Suprapubic skin (tissue), 4 donors: ENCODE data around the gene DDIT4. TPM values are rescaled to one million over a fixed set of nuclear protein-coding genes. Genes with fewer than 3 reads are reported as not detected.

Experiments
- DNase-seq, 2 donors: peaks; one replicate each; pipeline ENCODE4 v3.0.0-alpha.2; 2019; ENCODE audit warnings: low spot score in 2 of 2
- H3K27ac ChIP-seq: fragments of 200-600 bp; sonication (generic); one replicate; pipeline ENCODE4 v1.5.1; 2019
- H3K27me3 ChIP-seq: fragments of 200-600 bp; sonication (generic); one replicate; pipeline ENCODE4 v1.5.1; 2019
- H3K36me3 ChIP-seq: fragments of 200-600 bp; sonication (generic); one replicate; pipeline ENCODE4 v1.5.1; 2019
- H3K4me1 ChIP-seq: fragments of 200-600 bp; sonication (generic); one replicate; pipeline ENCODE4 v1.5.1; 2019
- H3K4me3 ChIP-seq: fragments of 200-600 bp; sonication (generic); one replicate; pipeline ENCODE4 v1.5.1; 2019; ENCODE audit warnings: mild to moderate bottlenecking
- H3K9me3 ChIP-seq: fragments of 200-600 bp; sonication (generic); one replicate; pipeline ENCODE4 v1.5.1; 2019
- CTCF ChIP-seq, 2 donors: fragments of 200-600 bp in 1 of 2; fragments of 450-650 bp in 1 of 2; sonication (generic) in 1 of 2; IDR thresholded peaks; one replicate each; pipeline ENCODE4 v1.5.1; 2016 to 2019; ENCODE audit warnings: antibody characterized with exemption in 2 of 2, mild to moderate bottlenecking in 1 of 2, moderate library complexity in 1 of 2
- EP300 ChIP-seq: sonication (generic); formaldehyde crosslinking; IDR thresholded peaks from one replicate; pipeline ENCODE4 v1.6.1; 2017; ENCODE audit warnings: antibody characterized with exemption
- POLR2A ChIP-seq, 2 donors: fragments of 450-650 bp; IDR thresholded peaks; one replicate each; pipeline ENCODE4 v1.6.1; 2017; ENCODE audit warnings: antibody characterized with exemption in 2 of 2, mild to moderate bottlenecking in 2 of 2, moderate library complexity in 2 of 2
- POLR2AphosphoS5 ChIP-seq, 3 donors: sonication (generic); formaldehyde crosslinking; IDR thresholded peaks; one replicate each; pipeline ENCODE4 v1.6.1; 2017; ENCODE audit warnings: antibody characterized with exemption in 3 of 3
- WGBS: methylation state at CpG from one replicate; pipeline ENCODE4 v1.1.5; 2018; 5-methylcytosine and 5-hydroxymethylcytosine counted together
- total RNA-seq, 4 donors: library from RNA; depleted of rRNA; stranded (reverse); fragments of >200 nt; gene quantifications; one replicate each; pipeline ENCODE4 v1.1.0, GENCODE V29; 2016

DDIT4 gene
- total RNA-seq, 4 donors from 2014 or later: 170 to 246 (median 225) TPM

- TF ChIP-seq POLR2A (IDR thresholded peaks at IDR 0.05) (no peak), POLR2AphosphoS5 (IDR thresholded peaks at IDR 0.05) (no peak), CTCF (IDR thresholded peaks at IDR 0.05) (no peak), EP300 (no peak)
- no peaks in the 10 kb centered on the region for H3K9me3 ChIP-seq
- WGBS: 18% methylated on average over 6 of the region's 12 CpGs
- H3K27ac ChIP-seq: peak overlapping the region; percentile 97
- peaks cover 33% of the 10 kb centered on the region for H3K4me1 ChIP-seq
- H3K4me3 ChIP-seq: peak overlapping the region; percentile 94
- no peak for DNase-seq
- no peaks in the 10 kb centered on the region for H3K27me3 ChIP-seq
- peaks cover 25% of the 10 kb centered on the region for H3K36me3 ChIP-seq
These were observed 1.8 kb downstream of the DDIT4 start for GRCh38 chr10:72275351-72276012.

DNA sequence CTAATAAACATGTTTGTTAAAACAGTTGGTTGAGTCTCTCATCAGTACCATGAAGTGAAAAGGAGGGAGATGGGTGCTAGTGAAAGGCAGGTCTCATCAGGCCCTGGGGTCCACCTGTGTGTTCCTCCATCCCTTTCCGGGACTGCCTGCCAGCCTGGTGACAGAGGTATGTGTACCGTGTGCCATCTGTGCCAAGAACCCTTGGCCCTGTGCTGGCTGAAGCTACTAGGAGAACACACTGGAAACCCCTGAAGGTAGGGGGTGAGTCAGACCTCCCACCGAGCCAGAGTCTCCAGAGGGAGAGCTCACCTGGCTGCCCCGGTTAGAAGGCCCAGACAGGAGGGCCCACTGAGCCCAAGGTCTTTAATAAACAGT lies 2.3 kb downstream of the DDIT4 start:
- WGBS: 43% methylated on average over 4 of the region's 4 CpGs
- DNase-seq: no peak
- Histone ChIP-seq H3K4me1 (peaks cover 33% of the 10 kb centered on the region), H3K4me3 (peak overlapping the region; percentile 94), H3K9me3 (no peaks in the 10 kb centered on the region), H3K36me3 (peaks cover 25% of the 10 kb centered on the region), H3K27me3 (no peaks in the 10 kb centered on the region), H3K27ac (peak overlapping the region; percentile 97)
- no peak for TF ChIP-seq EP300
- TF ChIP-seq POLR2A (IDR thresholded peaks at IDR 0.05): no peak
- TF ChIP-seq CTCF (IDR thresholded peaks at IDR 0.05): no peak
- no peak for TF ChIP-seq POLR2AphosphoS5 (IDR thresholded peaks at IDR 0.05)

GRCh38 chr10:72276421-72277339 lies 3.0 kb downstream of the DDIT4 start:
- WGBS: 58% methylated on average over 6 of the region's 6 CpGs
- TF ChIP-seq EP300 (no peak), POLR2A (IDR thresholded peaks at IDR 0.05) (no peak), CTCF (IDR thresholded peaks at IDR 0.05) (no peak), POLR2AphosphoS5 (IDR thresholded peaks at IDR 0.05) (no peak)
- Histone ChIP-seq H3K27me3 (no peaks in the 10 kb centered on the region), H3K27ac (peak overlapping the region; percentile 97), H3K4me3 (peak overlapping the region; percentile 94), H3K4me1 (peaks cover 33% of the 10 kb centered on the region), H3K36me3 (peaks cover 25% of the 10 kb centered on the region), H3K9me3 (no peaks in the 10 kb centered on the region)
- no peak for DNase-seq

- WGBS: 93% methylated on average over 5 of the region's 5 CpGs
- no peak for TF ChIP-seq POLR2AphosphoS5 (IDR thresholded peaks at IDR 0.05)
- TF ChIP-seq EP300: no peak
- no peak for TF ChIP-seq POLR2A (IDR thresholded peaks at IDR 0.05)
- TF ChIP-seq CTCF (IDR thresholded peaks at IDR 0.05): no peak
- Histone ChIP-seq H3K4me1 (peaks cover 26% of the 10 kb centered on the region), H3K27me3 (no peaks in the 10 kb centered on the region), H3K4me3 (peak overlapping the region; percentile 94), H3K36me3 (peaks cover 25% of the 10 kb centered on the region), H3K27ac (peak overlapping the region; percentile 97), H3K9me3 (no peaks in the 10 kb centered on the region)
- DNase-seq: no peak
These were observed 3.7 kb downstream of the DDIT4 start for GRCh38 chr10:72277340-72277995.
